ENCODE results near the gene DISC1.

DNA sequence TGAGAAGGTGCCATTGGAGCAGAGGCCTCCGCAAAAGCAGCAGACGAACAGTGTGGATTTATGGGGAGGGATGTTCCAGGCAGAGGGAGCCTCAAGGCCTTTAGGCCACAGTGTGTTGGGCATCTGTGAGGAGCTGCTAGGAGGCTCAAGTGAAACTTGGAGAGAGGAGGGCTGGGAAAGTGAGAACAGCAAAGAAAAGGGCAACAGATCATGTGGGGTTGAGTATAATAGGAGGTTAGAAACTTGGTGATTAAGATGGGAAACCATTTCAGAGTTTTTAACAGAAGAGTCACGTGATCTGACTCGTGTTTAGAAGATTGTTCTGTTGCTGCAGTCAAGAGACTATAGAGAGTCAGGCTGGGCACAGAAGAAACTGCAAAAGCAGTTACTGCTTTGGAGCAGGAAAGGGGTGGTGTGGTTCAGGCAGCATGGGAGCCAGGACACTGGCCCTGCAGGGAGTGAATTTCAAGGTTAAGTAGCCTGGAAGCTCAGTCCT lies 277.0 kb downstream of the DISC1 start:
- TF ChIP-seq, protein P1, sequence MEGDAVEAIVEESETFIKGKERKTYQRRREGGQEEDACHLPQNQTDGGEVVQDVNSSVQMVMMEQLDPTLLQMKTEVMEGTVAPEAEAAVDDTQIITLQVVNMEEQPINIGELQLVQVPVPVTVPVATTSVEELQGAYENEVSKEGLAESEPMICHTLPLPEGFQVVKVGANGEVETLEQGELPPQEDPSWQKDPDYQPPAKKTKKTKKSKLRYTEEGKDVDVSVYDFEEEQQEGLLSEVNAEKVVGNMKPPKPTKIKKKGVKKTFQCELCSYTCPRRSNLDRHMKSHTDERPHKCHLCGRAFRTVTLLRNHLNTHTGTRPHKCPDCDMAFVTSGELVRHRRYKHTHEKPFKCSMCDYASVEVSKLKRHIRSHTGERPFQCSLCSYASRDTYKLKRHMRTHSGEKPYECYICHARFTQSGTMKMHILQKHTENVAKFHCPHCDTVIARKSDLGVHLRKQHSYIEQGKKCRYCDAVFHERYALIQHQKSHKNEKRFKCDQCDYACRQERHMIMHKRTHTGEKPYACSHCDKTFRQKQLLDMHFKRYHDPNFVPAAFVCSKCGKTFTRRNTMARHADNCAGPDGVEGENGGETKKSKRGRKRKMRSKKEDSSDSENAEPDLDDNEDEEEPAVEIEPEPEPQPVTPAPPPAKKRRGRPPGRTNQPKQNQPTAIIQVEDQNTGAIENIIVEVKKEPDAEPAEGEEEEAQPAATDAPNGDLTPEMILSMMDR (IDR thresholded peaks at IDR 0.05): no peak
- no peak for TF ChIP-seq POLR2A (IDR thresholded peaks at IDR 0.05)
